Endothelial cell of umbilical vein (primary cell): Measurements from ENCODE around the gene NR2F2. TPM values are rescaled to one million over a fixed set of nuclear protein-coding genes. Genes with fewer than 3 reads are reported as not detected.
A peak's percentile ranks its signal among the peaks of the same experiment; 100 is the strongest.

Source experiments
- BruUV-seq: library from RNA; stranded (reverse); fragments of 400-500 nt; replicated peaks from 2 replicates; lab custom pipeline; 2021; lab: Mats Ljungman, UMichigan
- CTCF ChIA-PET: fragments of 300-600, 350-600 bp; sonication (Branson Sonifier 250); formaldehyde crosslinking; loops from one replicate; lab custom pipeline; 2021; ENCODE audit warnings: antibody characterized with exemption, inconsistent platforms; lab: Charles Lee
- POLR2A ChIA-PET: fragments of 300-600, 350-600 bp; sonication (Branson Sonifier 250); formaldehyde crosslinking; loops from one replicate; lab custom pipeline; 2021; ENCODE audit warnings: antibody characterized with exemption, inconsistent platforms; lab: Charles Lee
- DNase-seq: peaks from one replicate; pipeline ENCODE4 v3.0.0-alpha.2; 2011; ENCODE audit warnings: low read depth, low spot score
- FAIRE-seq: peaks from 2 replicates; lab custom pipeline; 2011; peaks lifted over from hg19 to GRCh38; lab: Jason Lieb, UNC
- H2AFZ ChIP-seq: 2 replicates; pipeline ENCODE4 v1.6.0; 2012; ENCODE audit warnings: low read depth, low read length, control low read depth, inconsistent platforms
- H3K27ac ChIP-seq: 2 replicates; pipeline ENCODE4 v1.5.1; 2011; ENCODE audit warnings: low read depth, mild to moderate bottlenecking, control low read depth, low read length, moderate library complexity; ENCODE audit not compliant: insufficient read depth
- H3K27me3 ChIP-seq, 2 experiments: 2 replicates each; pipeline versions ENCODE4 v1.6.0 to v1.6.1; 2011; ENCODE audit warnings: low read length in 2 of 2, mixed read lengths in 1 of 2; ENCODE audit not compliant: control insufficient read depth in 2 of 2, insufficient read depth in 2 of 2
- H3K36me3 ChIP-seq, 2 experiments: 2 replicates in 1 of 2; 3 replicates in 1 of 2; pipeline ENCODE4 v1.5.1; 2011; ENCODE audit warnings: low read length in 2 of 2, mild to moderate bottlenecking in 1 of 2, moderate library complexity in 1 of 2; ENCODE audit not compliant: control insufficient read depth in 2 of 2, insufficient read depth in 2 of 2; ENCODE audit errors: extremely low read depth in 1 of 2
- H3K4me1 ChIP-seq: 3 replicates; pipeline ENCODE4 v1.5.1; 2011; ENCODE audit warnings: mild to moderate bottlenecking, low read length; ENCODE audit not compliant: control insufficient read depth, insufficient read depth; ENCODE audit errors: extremely low read depth
- H3K4me2 ChIP-seq: 2 replicates; pipeline ENCODE4 v1.6.1; 2011; ENCODE audit warnings: low read length, control low read depth, mixed read lengths; ENCODE audit not compliant: insufficient read depth
- H3K4me3 ChIP-seq, 3 experiments: fragments of 200-600 bp in 1 of 3; sonication (generic), shearing (Covaris generic) in 1 of 3; replicated peaks in 1 of 3; 2 replicates each; pipeline ENCODE4 v1.5.1; 2011 to 2016; ENCODE audit warnings: control low read depth in 3 of 3, low read length in 3 of 3, mild to moderate bottlenecking in 2 of 3, inconsistent platforms in 1 of 3, low read depth in 1 of 3, moderate library complexity in 1 of 3; ENCODE audit not compliant: insufficient read depth in 1 of 3
- H3K79me2 ChIP-seq: 2 replicates; pipeline ENCODE4 v1.6.0; 2012; ENCODE audit warnings: low read length, inconsistent platforms; ENCODE audit not compliant: control insufficient read depth, insufficient read depth
- H3K9ac ChIP-seq: replicated peaks from 2 replicates; pipeline ENCODE3; 2011; ENCODE audit warnings: low read length, control low read depth; ENCODE audit not compliant: insufficient read depth; ENCODE audit errors: extremely low read depth
- H3K9me1 ChIP-seq: replicated peaks from 3 replicates; pipeline ENCODE4 v1.6.0; 2011; ENCODE audit warnings: mild to moderate bottlenecking, low read length; ENCODE audit not compliant: control insufficient read depth, insufficient read depth; ENCODE audit errors: extremely low read depth
- H3K9me3 ChIP-seq: replicated peaks from 2 replicates; pipeline ENCODE4 v1.5.1; 2012; ENCODE audit warnings: low read length, inconsistent platforms; ENCODE audit not compliant: control insufficient read depth, insufficient read depth
- H4K20me1 ChIP-seq: replicated peaks from 2 replicates; pipeline ENCODE3; 2011; ENCODE audit warnings: mild to moderate bottlenecking, low read length; ENCODE audit not compliant: control insufficient read depth, insufficient read depth; ENCODE audit errors: extremely low read depth
- EZH2 ChIP-seq: IDR thresholded peaks from 2 replicates; pipeline ENCODE4 v1.6.1; 2012; ENCODE audit warnings: borderline replicate concordance, low read depth, mild to moderate bottlenecking, moderate library complexity, low read length, inconsistent platforms; ENCODE audit not compliant: severe bottlenecking
- FOS ChIP-seq: IDR thresholded peaks from 2 replicates; pipeline ENCODE4 v1.6.1; 2011; ENCODE audit warnings: mild to moderate bottlenecking, low read length, moderate library complexity, borderline replicate concordance; ENCODE audit not compliant: insufficient read depth
- GATA2 ChIP-seq: IDR thresholded peaks from 2 replicates; pipeline ENCODE4 v1.7.0; 2011; ENCODE audit warnings: low read depth, mild to moderate bottlenecking, moderate library complexity, mixed read lengths, low read length; ENCODE audit not compliant: insufficient read length, insufficient read depth
- JUN ChIP-seq: IDR thresholded peaks from 2 replicates; pipeline ENCODE4 v1.6.1; 2011; ENCODE audit warnings: borderline replicate concordance, low read depth; ENCODE audit not compliant: insufficient read length, insufficient read depth
- MYC ChIP-seq: IDR thresholded peaks from one replicate; pipeline ENCODE4 v1.6.1; 2011; ENCODE audit warnings: mild to moderate bottlenecking, low read depth, low read length
- POLR2A ChIP-seq: IDR thresholded peaks from 2 replicates; pipeline ENCODE4 v1.6.1; 2012; ENCODE audit warnings: low read depth, mild to moderate bottlenecking, control low read depth, low read length
- POLR2AphosphoS5 ChIP-seq: IDR thresholded peaks from 2 replicates; pipeline ENCODE4 v1.6.1; 2012; ENCODE audit warnings: low read depth, mild to moderate bottlenecking, control low read depth, low read length, moderate library complexity; ENCODE audit not compliant: insufficient read depth
- dilution Hi-C: fragments of 300-500 bp; cut with MboI; formaldehyde crosslinking; loops from one replicate; pipeline ENCODE4 v1.15.0; 2019; ENCODE audit warnings: low sequenced_read_pairs; ENCODE audit not compliant: extremely low pct_ligation_motif_present
- intact Hi-C: fragments of 100-400 bp; cut with micrococcal nuclease; formaldehyde crosslinking; loops from one replicate; pipeline ENCODE4 v1.10.0; 2022
- polyA plus RNA-seq, 4 experiments: library from polyadenylated mRNA; depleted of rRNA in 3 of 4; stranded (reverse) in 3 of 4; unstranded in 1 of 4; fragments of >200 nt; gene quantifications; 2 replicates each; pipeline versions ENCODE4 v1.2.1 to v1.2.3, GENCODE V29; 2011 to 2012; ENCODE audit warnings: missing spikeins in 1 of 4
- total RNA-seq: library from RNA; stranded (reverse); gene quantifications from 2 replicates; pipeline ENCODE4 v1.2.3, GENCODE V29; 2021
- TF ChIP-seq, protein P1 (sequence below), 2 donors: IDR thresholded peaks; 1 replicate in 1 of 2; 2 replicates in 1 of 2; pipeline ENCODE4 v1.5.1; 2011; ENCODE audit warnings: low read length in 2 of 2, mild to moderate bottlenecking in 2 of 2, moderate library complexity in 2 of 2, control low read depth in 1 of 2, inconsistent platforms in 1 of 2, low read depth in 1 of 2; ENCODE audit not compliant: insufficient read depth in 1 of 2; ENCODE audit errors: extremely low read depth in 1 of 2
- TF ChIP-seq, protein P2 (sequence below): IDR thresholded peaks from 2 replicates; pipeline ENCODE4 v1.6.1; 2011; ENCODE audit not compliant: insufficient read depth, insufficient read length

The NR2F2 gene
- total and polyA plus RNA-seq, 2 donors (not counting 3 experiments of a cell fraction or from before 2014, with no cell fraction given), result 105 to 182 TPM

- no peaks in the 10 kb centered on the region for H3K36me3 ChIP-seq
- peak overlapping the region; percentile 97 for H3K9ac ChIP-seq
- dilution Hi-C loops, result loop anchor here (25.0 kb wide), 1 partner anchor 1014 kb away; no protein-coding TSS in a partner anchor
- H4K20me1 ChIP-seq, result no peaks in the 10 kb centered on the region
- intact Hi-C loops, result loop anchor here (1.0 to 5.0 kb wide), 17 partner anchors 279 to 1744 kb away; no protein-coding TSS in a partner anchor
- H3K27ac ChIP-seq, result peak overlapping the region; percentile 85
- DNase-seq (peak; percentile 70), FAIRE-seq (peak; percentile 47)
- CTCF ChIA-PET, result interaction anchor here (0.6 to 4.7 kb wide), 66 partner anchors 9 to 1749 kb away, joined by 3 to 37 read pairs (median 5); no protein-coding TSS in a partner anchor
- peak overlapping the region; percentile 63 to 89 (median 71) for H3K4me3 ChIP-seq
- no peaks in the 10 kb centered on the region for H3K9me3 ChIP-seq
- TSS peak; percentile 29 for BruUV-seq
- H2AFZ ChIP-seq, result no peak overlapping the region
- peaks cover 57% of the 10 kb centered on the region for H3K4me1 ChIP-seq
- peak overlapping the region; percentile 88 for H3K4me2 ChIP-seq
- H3K27me3 ChIP-seq, result no peaks in the 10 kb centered on the region
- TF ChIP-seq MYC (no peak), POLR2AphosphoS5 (no peak), GATA2 (no peak), POLR2A (no peak), EZH2 (no peak), JUN (no peak), FOS (no peak)
- TF ChIP-seq, protein P1, sequence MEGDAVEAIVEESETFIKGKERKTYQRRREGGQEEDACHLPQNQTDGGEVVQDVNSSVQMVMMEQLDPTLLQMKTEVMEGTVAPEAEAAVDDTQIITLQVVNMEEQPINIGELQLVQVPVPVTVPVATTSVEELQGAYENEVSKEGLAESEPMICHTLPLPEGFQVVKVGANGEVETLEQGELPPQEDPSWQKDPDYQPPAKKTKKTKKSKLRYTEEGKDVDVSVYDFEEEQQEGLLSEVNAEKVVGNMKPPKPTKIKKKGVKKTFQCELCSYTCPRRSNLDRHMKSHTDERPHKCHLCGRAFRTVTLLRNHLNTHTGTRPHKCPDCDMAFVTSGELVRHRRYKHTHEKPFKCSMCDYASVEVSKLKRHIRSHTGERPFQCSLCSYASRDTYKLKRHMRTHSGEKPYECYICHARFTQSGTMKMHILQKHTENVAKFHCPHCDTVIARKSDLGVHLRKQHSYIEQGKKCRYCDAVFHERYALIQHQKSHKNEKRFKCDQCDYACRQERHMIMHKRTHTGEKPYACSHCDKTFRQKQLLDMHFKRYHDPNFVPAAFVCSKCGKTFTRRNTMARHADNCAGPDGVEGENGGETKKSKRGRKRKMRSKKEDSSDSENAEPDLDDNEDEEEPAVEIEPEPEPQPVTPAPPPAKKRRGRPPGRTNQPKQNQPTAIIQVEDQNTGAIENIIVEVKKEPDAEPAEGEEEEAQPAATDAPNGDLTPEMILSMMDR (IDR thresholded peaks at IDR 0.05; ENCODE audit: extremely low read depth in 1 of 2, insufficient read depth in 1 of 2, low read depth in 1 of 2, low read length in 2 of 2), result no peak
- TF ChIP-seq, protein P2, sequence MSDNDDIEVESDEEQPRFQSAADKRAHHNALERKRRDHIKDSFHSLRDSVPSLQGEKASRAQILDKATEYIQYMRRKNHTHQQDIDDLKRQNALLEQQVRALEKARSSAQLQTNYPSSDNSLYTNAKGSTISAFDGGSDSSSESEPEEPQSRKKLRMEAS, result no peak
- H3K9me1 ChIP-seq, result no peaks in the 10 kb centered on the region
- peaks cover 95% of the 10 kb centered on the region for H3K79me2 ChIP-seq
- POLR2A ChIA-PET, result interaction anchor here (0.5 to 3.1 kb wide), 18 partner anchors 10 to 1657 kb away, joined by 3 to 23 read pairs (median 5); no protein-coding TSS in a partner anchor
These were observed 4.0 kb upstream of the NR2F2 start for GRCh38 chr15:96326328-96327154.
